Fibroblast of lung (primary cell): ENCODE results near the gene MEN1.

ENCODE experiments used
- CTCF ChIP-seq, 2 donors: IDR thresholded peaks in 1 of 2; conservative IDR thresholded peaks in 1 of 2; 1 replicate in 1 of 2; 2 replicates in 1 of 2; pipeline ENCODE4 v1.5.1; 2011 to 2012; ENCODE audit warnings: low read length in 2 of 2, control low read depth in 1 of 2, inconsistent platforms in 1 of 2, low read depth in 1 of 2, mild to moderate bottlenecking in 1 of 2
- EZH2 ChIP-seq: IDR thresholded peaks from 2 replicates; pipeline ENCODE4 v1.5.1; 2012; ENCODE audit warnings: low read length, control low read depth, mild to moderate bottlenecking; ENCODE audit errors: missing control alignments

GRCh38 chr11:64786308-64786707, 24.0 kb downstream of the MEN1 start:
- no peak for TF ChIP-seq EZH2
- no peak for TF ChIP-seq CTCF (conservative IDR thresholded peaks at IDR 0.05 in 1 of 2, IDR thresholded peaks at IDR 0.05 in 1 of 2; ENCODE audit: low read depth in 1 of 2, low read length in 2 of 2)
